GM18502 (cell line): Measurements from ENCODE around the gene UTP11.
"Not testable (repeated sequence)": the region's sequence is repeated elsewhere in the genome, so short reads cannot be mapped to it uniquely, and the experiment has no call there.

ENCODE experiments used
- ATAC-seq: cut with Tn5 transposase; IDR thresholded peaks from one replicate; pipeline ENCODE4 v1.9.1; 2021; ENCODE audit warnings: mild to moderate bottlenecking; ENCODE audit not compliant: unreplicated experiment, poor library complexity

Gene UTP11

DNA sequence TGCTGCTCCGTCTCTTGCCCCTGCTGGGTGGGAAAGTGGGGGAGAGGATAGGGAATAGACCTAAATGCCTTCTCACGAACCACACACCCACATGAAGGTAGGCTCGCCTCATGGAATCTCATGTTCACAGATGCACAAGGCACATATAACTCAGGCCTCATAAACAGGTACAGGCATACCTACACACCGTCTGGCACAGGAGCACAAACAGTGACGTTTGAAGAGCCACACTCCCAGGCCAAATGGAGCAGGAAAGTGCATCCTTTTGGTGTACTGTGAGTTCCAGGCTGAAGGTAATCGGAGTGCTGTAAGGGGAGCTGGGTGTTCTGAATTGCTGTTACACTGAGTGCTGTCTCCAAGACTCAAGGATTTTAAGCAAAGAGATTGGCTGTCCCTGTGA lies 13.1 kb downstream of the UTP11 start:
- ATAC-seq = no peak

DNA sequence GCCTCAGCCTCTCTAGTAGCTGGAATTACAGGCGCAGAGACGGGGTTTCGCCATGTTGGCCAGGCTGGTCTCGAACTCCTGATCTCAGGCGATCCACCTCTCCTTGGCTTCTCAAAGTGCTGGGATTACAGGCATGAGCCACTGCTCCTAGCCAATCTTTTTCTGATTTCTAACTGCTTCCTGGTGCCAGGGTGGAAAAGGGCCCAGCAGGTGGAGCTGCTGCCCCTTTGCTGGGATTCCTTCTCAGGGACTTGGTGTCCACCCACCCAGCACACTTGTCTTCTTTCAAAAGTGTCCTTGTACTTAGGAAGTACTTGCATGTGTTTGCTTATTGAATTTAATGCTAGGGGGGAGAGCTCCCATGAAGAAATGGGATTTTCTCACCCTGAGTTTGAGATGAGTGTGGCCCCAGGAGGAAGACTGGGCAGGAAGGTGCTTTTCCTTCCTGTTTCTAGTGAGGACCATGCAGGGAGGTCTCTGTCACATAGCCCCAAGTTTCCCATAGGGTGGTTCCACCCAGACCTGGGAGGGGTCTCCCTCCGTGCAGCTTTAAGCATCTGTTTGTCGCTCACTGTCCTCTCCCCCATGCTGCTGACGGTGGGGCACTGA lies 14.2 kb downstream of the UTP11 start:
- no peak for ATAC-seq

DNA sequence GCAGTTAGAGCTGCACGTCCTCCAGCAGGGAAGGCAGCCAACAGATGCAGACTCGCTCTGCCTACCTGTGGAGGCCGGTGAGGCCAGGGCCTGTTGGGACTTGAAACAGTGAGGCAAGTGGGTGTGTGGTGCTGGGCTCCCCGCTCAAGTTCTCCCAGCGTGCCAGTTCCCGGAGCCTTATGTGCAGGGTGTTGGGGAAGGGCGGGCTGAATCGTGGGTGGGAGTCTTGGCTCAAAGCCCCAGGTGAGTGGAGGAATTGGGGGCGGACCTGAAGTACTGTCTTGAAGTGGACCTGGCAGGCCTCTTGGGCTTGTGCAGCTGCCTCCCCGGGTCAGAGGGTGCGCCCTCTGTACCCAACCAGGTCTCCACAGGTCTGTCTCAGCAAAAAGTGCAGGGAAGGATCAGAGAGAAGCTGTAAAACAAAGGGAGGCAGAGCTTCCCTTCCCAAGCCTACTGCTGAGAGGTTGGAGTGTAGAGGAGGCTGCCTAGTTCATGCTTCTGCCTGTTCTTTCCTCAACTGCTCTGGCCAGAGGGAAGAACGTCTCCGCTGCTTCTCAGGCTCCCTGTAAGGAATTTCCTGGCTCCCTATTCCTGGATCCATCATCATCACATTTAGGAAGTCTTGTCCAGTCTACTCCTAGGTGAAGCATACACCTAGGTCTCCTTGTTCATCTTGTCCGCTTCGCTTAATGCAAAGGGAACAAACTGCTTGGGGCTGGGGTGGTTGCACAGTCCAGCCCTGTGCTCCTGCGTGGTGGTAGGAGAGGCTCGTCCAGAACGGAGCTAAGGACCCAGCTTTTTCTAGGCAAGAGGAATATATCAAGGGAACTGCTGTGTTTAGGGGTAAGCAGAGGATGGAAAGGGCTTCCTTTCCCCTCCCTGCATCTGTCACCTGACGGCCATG lies 14.9 kb downstream of the UTP11 start:
- ATAC-seq = no peak

DNA sequence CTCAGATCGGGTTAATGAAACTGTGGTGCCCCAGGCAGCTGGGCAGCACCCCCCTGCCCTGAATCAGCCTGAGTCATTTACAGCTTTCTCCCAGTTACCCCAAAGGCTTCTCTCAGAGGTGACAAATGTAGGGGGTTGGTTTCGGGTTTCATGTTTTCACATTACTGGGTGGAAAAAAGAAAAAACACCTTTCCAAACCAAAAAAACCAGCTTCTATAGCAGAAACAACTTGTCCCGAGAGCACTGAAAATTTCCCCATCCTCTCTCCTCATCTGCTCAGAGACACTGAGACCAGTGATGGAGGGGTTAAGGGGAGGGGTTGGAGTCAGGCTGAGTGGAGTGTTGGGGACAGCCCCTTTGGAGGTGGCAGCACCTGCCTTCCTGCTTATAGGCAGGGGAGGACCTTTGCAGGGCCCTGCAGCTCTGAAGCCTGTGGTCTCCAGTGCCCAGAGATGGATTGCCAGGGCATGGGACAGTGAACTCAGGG lies 15.6 kb downstream of the UTP11 start:
- ATAC-seq = peak; percentile 68

DNA sequence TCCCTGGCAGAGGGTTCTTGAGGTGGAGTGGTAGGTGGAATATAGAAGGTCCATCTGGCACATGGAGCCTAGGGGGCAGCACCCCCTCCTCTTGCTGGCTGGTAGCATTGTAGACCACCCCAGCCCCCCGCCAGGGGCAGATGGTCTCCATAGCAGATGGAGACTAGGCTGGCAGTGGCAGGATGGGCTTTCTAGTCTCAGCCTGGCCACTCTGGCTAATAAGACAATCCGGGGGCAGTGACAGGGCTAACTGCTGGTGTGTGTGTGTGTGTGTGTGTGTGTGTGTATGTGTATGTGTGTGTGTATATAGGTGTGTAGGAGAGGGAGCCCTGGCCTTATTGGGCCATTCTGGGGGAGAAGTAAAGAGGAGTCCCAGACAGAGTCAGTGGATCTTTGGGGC lies 16.1 kb downstream of the UTP11 start:
- no peak for ATAC-seq

DNA sequence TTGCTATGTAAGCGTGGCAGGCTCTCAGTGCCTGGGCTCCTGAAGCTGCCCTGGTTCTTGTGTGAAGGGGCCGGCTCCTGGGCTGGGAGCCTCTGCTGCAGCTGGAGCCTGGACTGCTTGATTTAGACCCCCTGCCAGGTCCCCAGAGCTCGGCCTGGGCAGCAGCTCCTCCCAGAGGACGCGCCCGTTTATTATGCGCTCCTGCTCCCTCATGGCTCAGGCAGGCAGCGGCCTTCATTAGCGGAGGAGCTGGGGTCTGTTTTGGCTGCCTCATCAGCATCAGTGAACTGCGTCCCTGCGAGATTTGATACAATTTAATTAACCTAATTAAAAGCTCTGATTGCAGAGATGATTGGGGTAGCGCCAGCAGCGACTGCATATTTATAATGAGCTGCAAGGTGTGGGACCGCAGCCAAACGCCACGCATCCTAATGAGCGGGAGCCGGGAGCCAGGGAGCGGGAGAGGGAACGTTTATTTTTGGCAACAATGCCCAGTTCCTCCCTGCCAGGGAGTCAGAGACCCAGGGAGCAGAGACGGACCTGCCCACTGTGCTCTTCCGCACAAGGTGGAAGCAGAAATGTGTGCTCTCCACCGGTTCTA lies 16.6 kb downstream of the UTP11 start:
- no peak for ATAC-seq

DNA sequence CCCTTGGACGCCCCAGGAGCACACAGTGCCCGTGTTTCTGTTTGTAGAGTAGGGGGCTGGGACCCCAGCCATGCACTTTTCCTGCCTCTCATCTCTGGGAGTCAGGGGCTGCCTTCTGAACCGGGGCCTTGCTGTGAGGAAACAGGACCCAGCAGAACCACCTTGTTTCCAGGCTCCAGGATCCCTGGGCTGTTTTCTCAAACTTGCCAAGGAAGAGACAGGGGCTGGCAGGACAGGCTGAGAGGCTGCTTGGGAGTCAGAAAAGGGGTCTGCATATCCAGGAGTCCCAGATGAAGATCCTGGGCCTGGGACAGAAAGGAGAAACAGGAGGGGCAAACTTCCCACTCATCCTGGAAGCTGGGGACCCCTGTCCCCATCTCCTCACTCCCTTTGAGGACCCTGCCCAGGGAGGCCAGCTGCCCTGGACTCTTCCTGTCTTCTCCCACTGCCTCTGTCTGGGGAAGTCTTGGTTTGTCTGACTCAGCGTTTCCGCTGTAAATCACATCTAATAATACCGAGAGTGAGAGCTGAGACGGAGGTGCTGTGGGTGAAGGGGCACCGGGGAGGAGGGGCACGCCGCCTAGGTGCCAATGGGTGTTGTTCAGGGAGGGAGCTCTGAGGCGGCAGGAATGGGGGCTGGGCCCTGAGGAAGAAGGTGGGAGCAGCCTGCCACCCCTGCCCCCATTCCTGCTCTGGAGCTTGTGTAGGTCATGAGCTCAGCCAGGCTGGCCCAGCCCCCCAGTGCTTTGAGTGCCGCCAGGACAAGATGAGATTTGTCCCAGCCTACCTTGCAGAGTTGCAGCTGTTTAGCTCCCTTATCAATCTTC lies 17.4 kb downstream of the UTP11 start:
- no peak for ATAC-seq

DNA sequence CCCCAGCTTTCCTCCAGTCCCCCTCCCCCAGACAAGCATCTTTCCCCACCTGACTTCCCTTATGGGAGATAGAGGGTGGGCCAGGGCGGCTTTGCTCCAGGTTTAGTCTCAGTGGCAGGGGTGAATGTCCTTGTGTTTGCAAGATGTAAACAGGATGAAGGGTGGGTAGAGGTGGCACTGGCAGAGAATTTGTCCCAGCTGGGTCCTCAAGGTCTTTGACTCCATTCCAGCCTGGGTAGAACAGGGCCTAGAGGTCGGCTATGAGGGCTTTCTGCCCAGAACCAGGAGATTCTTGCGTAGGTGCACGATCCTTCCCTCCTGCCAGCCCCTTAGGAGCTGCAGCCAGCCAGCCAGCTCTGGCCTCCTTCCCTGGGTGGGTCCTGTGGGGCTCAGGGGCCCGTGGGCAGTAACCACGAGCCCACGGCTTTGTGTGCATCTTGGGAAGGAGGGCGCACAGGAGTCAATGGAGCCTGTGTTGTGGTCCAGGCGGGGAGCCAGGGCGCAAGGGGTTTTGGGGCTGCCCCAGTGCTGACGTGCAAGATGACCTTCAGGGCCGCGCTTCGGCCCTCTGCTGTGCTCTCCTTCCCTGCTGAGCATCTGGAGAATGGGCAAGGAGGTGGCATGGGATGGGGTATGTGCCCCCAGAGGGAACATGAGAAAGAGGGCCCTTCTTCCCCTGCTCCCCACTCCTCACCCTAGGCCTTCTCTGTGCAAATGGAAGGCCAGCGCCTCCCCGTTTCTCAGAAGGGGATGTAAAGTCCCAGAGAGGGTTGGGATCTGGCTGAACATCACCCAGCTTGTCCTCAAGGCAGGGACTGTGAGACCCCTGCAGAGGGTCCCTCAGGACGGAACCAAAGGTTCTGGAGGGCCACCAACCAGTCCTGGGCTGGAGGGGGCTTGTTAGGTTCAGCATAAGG lies 18.3 kb downstream of the UTP11 start:
- ATAC-seq = no peak

DNA sequence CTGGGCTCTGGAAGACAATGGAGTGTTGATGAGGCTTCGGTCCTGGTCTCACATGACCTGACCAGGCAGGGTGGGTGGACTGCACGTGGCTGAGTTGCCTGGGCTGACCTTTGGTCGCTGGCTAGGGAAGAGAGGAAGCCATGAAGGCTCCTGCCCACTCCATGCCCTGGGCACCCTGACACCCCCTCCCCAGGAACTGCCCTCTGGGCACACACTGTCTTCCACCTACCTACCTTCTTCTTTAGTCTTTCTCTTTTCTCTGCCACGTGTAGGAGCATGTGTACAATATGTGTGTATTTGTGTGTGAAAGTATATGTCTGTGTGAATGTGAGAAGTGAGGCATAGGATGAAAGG lies 19.0 kb downstream of the UTP11 start:
- ATAC-seq = no peak

DNA sequence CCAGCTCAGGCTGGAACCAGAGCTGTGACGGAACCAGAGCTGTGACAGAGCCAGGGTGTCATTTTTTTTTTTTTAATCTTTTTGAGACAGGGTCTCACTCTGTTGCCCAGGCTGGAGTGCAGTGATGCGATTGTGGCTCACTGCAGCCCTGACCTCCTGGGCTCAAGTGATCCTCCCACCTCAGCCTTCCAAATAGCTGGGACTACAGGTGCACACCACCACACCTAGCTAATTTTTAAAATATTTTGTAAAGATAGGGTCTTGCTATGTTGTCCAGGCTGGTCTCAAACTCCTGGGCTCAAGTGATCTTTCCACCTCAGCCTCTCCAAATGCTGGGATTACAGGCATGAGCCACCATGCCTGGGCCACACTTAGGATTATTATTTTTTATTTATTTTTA lies 20.5 kb downstream of the UTP11 start:
- not testable (repeated sequence) for ATAC-seq

DNA sequence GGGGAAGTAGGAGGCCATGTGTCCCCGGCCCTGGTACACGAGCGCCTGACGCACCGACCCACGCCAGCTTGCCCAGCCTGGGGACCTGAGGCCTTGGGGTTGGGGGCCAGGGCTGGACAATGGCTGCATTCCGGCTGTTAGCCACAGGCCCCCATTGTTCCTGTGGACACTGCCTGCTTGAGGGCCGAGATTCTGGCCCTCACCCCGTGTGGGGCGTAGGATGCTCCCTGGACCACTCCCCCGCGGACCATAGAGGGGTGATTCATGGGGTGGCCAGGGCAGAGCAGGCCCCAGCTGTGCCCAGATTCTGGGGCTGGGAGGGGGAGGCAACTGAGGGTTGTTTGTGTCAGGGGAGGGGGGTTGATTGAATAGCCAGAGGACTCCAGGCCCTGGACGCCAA lies 22.3 kb downstream of the UTP11 start:
- no peak for ATAC-seq

DNA sequence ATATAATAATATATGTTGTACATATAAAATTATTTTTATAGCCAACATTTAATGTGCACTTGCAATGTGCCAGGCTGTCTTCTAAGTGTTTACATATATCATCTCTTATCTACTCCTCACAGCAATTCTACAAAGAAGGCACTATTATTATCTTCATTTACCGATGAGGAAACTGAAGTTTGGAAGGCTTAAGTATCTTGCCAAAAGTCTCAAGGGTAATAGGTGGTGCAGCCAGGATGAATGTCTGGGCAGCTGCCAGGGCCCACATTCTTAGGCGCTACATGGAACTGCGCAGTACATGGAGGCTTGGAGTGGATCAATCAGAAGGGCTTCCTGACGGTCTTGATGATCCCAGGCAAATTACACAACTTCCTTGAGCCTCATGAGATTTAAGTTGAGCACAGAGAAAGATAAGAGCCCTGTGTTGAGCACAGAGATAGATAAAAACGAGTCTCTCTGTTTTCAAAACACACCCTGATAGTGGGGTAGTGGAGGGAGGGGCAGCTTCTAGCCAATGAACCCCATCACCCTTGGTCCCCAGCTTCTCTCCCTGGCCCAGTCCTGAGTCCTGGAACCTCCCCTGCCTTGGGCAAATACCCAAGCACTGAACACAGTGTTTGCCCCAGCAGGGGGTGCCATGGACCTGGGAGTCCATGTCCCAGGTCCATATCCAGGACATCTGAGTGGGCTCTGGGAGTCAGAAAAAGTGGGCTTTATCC lies 24.8 kb downstream of the UTP11 start:
- no peak for ATAC-seq

DNA sequence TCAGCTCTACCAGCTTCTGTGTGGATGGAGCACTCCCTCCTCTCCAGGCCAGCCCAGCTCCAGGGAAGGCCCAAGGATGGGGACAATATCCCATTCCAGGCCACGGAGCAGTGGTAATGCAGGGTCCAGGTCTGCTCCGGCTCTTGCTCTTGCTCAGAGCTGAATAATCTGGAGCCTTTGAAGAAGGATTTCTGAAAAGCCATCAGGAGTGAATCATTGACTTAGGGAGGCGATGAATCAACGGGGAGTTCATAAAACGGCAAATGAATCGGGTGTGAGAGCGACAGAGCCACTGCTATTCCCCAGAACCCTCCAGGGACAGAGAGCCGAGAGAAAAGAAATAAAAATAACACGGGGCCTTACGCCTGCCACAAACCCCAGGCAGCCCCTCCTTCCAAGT lies 26.3 kb downstream of the UTP11 start:
- no peak for ATAC-seq

DNA sequence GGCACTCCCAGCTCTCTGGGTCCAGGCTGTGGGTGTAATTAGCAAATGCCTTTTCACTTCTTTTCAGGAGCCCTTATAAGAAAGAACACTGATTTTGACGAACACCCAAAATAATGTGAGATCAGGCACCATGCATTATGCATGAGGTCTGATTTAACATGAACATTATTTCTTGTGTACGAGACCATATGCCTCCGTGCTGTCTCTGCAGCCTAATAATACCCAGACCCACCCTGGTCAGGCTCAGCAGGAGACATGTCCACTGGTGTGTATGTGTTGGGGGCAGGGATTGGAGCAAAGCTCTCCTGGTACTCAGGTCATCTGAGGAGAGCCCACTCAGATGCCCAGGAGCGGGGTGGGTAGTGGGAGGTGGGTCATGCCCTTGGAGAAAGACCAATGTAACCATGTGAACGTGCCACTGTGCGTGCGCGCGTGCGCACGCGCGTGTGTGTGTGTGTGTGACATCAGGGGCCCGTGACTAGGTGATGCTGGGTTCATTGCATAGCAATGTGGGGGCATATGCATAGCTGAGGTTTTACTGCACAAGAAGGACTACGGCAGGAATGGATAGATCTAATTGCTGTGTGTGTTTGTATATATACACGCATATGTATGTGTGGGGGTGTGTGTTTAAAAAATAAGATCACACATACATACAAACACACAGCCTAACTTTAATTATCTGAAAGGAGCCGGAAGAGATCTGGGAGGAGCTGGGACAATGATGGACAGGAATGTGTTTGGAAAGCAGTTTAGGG lies 27.0 kb downstream of the UTP11 start:
- no peak for ATAC-seq

DNA sequence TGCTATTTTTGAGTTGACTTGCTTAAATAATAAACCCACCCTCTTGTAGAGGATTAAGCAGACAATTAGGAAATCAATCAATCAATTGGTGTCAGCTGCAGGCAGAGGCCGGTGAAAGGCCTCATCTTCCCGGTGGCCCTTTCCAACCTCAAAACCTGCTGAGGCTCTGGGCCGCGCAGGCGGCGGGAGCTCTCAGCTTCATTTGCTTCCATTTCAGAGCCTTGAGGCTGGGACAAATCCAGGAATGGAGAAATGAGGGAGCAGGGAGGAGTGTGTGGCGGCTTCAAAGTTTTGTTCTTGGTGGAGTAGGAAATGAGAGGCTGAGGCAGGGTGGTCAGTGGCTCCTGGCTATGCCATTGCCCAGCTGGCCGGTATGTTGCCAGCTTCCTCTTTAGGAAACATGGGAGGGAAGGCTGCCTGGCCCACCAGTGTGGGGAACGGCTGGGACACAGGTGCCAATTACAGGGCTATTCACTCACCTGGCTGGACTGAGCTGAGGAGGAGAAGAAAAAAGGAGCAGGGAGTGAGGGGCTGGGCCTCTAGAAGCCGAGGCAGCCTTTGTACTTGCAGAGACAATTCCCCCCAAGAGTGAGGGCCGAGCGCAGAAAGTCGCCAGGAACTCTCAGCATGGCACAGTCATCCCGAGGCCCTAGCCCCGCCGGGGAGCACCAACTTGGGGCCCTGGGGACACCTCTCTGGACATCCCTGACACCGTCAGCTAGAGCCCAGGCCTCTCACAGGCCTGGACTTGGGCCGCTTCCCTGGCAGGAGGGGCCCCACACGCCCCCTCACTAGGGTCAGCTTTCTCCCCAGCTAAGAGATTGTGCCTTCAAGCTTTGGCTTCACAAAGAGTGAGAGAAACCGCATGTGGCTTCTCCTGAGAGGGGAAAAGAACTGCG lies 29.7 kb downstream of the UTP11 start:
- ATAC-seq = no peak

DNA sequence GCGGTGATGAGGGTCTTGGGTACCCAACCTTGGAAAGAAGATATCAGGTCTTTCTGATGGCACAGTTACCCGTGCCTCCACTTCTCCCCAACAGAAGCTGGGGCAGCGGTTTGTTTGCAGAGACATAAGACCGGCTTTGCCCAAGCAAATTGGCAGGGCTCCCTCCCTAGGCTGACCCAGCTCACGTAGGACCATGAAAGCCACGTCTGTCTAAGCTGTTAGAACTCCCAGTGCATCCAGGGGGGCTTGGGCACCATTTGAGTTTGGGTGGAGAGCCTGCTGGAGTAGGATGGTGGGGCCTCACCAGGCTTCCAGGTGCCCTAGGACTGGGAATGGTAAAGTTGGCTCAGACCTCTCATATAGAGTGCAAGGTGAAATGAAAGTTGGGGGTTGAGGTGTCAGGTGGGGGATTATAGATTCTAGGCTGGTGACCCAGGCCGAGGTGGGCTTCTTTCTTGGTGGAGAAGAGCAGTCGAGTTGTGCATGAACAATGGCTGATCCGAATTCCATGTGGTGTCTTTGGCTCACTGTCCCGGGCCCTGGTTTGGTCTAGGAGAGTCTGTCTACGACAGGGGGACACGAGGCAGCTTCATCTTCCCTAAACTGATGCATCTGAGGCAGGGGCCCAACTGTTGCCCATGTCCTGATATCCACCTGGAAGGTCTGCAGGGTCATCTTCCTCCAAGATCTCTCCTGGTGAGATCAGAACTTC lies 30.7 kb downstream of the UTP11 start:
- ATAC-seq = no peak
